Measurements from ENCODE around the gene MAGI1.

MAGI1 gene

GRCh38 chr3:65817553-65818126 is 221.1 kb downstream of the MAGI1 start:
- Histone ChIP-seq H3K27me3 (ENCODE audit: low read length) (no peaks in the 10 kb centered on the region), H3K27ac (ENCODE audit: low read depth, low read length) (no peak overlapping the region), H3K4me2 (ENCODE audit: low read depth, low read length, poor library complexity, severe bottlenecking) (no peak overlapping the region), H4K20me1 (ENCODE audit: low read depth, low read length) (no peaks in the 10 kb centered on the region), H3K36me3 (ENCODE audit: low read length) (no peaks in the 10 kb centered on the region), H3K4me3 (ENCODE audit: insufficient read depth, low read length, poor library complexity, severe bottlenecking) (no peak overlapping the region), H3K9ac (ENCODE audit: low read length) (no peak overlapping the region), H3K9me2 (replicated peaks; ENCODE audit: insufficient read depth, low read length) (no peaks in the 10 kb centered on the region), H2AFZ (ENCODE audit: low read depth, low read length, severe bottlenecking) (no peak overlapping the region), H3K79me2 (ENCODE audit: insufficient read depth, low read length) (no peaks in the 10 kb centered on the region), H3F3A (ENCODE audit: insufficient read depth) (no peaks in the 10 kb centered on the region), H3K9me3 (ENCODE audit: insufficient read depth, low read length) (no peaks in the 10 kb centered on the region)
- TF ChIP-seq EZH2phosphoT487 (conservative IDR thresholded peaks at IDR 0.05; ENCODE audit: low read length), result no peak
- TF ChIP-seq CTCF (IDR thresholded peaks at IDR 0.05; ENCODE audit: insufficient read depth, low read length, poor library complexity, severe bottlenecking), result no peak

- Histone ChIP-seq H3K9me2 (replicated peaks; ENCODE audit: insufficient read depth, low read length) (no peaks in the 10 kb centered on the region), H3K79me2 (ENCODE audit: insufficient read depth, low read length) (no peaks in the 10 kb centered on the region), H3K36me3 (ENCODE audit: low read length) (no peaks in the 10 kb centered on the region)
Measured at GRCh38 chr3:65816208-65816607, 222.5 kb downstream of the MAGI1 start.

GRCh38 chr3:65814845-65815578 is 223.7 kb downstream of the MAGI1 start:
- Histone ChIP-seq H2AFZ (ENCODE audit: low read depth, low read length, severe bottlenecking) (no peak overlapping the region), H3K9me2 (replicated peaks; ENCODE audit: insufficient read depth, low read length) (no peaks in the 10 kb centered on the region), H3K9ac (ENCODE audit: low read length) (no peak overlapping the region), H3F3A (ENCODE audit: insufficient read depth) (no peaks in the 10 kb centered on the region), H3K79me2 (ENCODE audit: insufficient read depth, low read length) (no peaks in the 10 kb centered on the region), H3K4me2 (ENCODE audit: low read depth, low read length, poor library complexity, severe bottlenecking) (no peak overlapping the region), H4K20me1 (ENCODE audit: low read depth, low read length) (no peaks in the 10 kb centered on the region), H3K36me3 (ENCODE audit: low read length) (no peaks in the 10 kb centered on the region), H3K27ac (ENCODE audit: low read depth, low read length) (no peak overlapping the region), H3K27me3 (ENCODE audit: low read length) (no peaks in the 10 kb centered on the region), H3K9me3 (ENCODE audit: insufficient read depth, low read length) (no peaks in the 10 kb centered on the region), H3K4me3 (ENCODE audit: insufficient read depth, low read length, poor library complexity, severe bottlenecking) (no peak overlapping the region)
- no peak for TF ChIP-seq EZH2phosphoT487 (conservative IDR thresholded peaks at IDR 0.05; ENCODE audit: low read length)
- TF ChIP-seq CTCF (IDR thresholded peaks at IDR 0.05; ENCODE audit: insufficient read depth, low read length, poor library complexity, severe bottlenecking), result no peak

More at GRCh38 chr3:65816208-65816607, 222.5 kb downstream of the MAGI1 start:
- no peaks in the 10 kb centered on the region for H4K20me1 ChIP-seq (ENCODE audit: low read depth, low read length)
- H3K4me3 ChIP-seq (ENCODE audit: insufficient read depth, low read length, poor library complexity, severe bottlenecking), result no peak overlapping the region
- TF ChIP-seq EZH2phosphoT487 (conservative IDR thresholded peaks at IDR 0.05; ENCODE audit: low read length), result no peak
- no peak for TF ChIP-seq CTCF (IDR thresholded peaks at IDR 0.05; ENCODE audit: insufficient read depth, low read length, poor library complexity, severe bottlenecking)
- no peaks in the 10 kb centered on the region for H3K9me3 ChIP-seq (ENCODE audit: insufficient read depth, low read length)
- H3F3A ChIP-seq (ENCODE audit: insufficient read depth), result no peaks in the 10 kb centered on the region
- no peak overlapping the region for H3K4me2 ChIP-seq (ENCODE audit: low read depth, low read length, poor library complexity, severe bottlenecking)
- no peak overlapping the region for H2AFZ ChIP-seq (ENCODE audit: low read depth, low read length, severe bottlenecking)
- no peaks in the 10 kb centered on the region for H3K27me3 ChIP-seq (ENCODE audit: low read length)
- H3K27ac ChIP-seq (ENCODE audit: low read depth, low read length), result no peak overlapping the region
- no peak overlapping the region for H3K9ac ChIP-seq (ENCODE audit: low read length)
